HG02642 (cell line): ENCODE data around the gene CENPO.
A peak's percentile ranks its signal among the peaks of the same experiment; 100 is the strongest.
"Not testable (repeated sequence)": the region's sequence is repeated elsewhere in the genome, so short reads cannot be mapped to it uniquely, and the experiment has no call there.

Source experiments
- ATAC-seq: cut with Tn5 transposase; IDR thresholded peaks from one replicate; pipeline ENCODE4 v1.9.1; 2021; ENCODE audit warnings: mild to moderate bottlenecking; ENCODE audit not compliant: unreplicated experiment, poor library complexity

The CENPO gene

DNA sequence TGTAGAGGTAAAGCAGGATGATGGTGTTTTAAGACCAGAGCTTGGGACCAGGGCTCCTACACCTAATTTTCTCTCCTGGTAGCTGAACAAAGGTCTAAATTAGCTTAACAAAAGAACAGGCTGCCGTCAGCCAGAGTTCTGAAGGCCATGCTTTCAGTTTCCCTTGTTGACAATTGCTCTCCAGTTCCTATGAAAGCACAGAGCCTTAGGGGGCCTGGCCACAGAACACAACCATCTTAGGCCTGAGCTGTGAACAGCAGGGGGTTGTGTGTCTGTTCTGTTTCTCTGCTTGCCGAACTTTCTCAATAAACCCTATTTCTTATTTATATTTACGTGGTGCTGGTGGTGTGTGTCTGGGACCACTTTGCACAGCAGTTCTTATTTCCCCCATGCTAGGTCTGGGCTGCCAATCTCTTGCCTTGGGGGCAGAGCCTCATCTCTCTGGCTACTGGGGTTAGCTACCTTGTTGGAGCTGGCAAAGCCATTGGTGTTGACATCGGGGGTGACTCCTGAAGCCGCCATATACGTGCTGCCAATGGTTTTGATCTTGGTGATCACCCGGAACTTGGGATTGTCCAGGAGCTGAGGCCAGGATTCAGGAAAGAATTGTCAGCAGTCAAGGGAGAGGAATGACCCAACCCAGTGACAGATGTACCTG, 29.0 kb downstream of the CENPO start:
- no peak for ATAC-seq

DNA sequence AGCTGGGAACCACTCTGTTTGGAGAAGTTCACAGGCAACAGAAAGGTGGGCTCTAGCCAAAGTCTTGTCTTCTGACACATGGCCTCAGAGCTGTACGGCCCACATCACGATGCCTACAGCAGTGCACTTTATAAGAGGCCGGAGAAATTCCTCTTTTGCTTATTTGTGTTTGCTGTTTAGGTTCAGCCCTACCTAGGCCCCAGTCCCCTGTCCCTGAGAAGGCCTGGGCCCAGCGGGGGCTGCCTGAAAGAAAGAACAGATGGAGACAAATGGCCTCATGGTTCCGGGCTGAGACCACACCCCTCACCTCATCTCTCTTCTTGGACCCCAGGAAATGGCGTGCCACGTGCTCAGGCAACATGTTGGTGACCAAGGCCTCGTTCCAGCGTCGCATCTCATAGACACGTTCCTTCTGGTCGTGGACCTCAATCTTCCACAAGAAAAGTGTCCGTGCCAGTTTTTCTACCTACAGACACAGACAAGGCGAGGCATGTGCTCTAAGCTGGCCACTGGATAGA, 30.9 kb downstream of the CENPO start:
- no peak for ATAC-seq

DNA sequence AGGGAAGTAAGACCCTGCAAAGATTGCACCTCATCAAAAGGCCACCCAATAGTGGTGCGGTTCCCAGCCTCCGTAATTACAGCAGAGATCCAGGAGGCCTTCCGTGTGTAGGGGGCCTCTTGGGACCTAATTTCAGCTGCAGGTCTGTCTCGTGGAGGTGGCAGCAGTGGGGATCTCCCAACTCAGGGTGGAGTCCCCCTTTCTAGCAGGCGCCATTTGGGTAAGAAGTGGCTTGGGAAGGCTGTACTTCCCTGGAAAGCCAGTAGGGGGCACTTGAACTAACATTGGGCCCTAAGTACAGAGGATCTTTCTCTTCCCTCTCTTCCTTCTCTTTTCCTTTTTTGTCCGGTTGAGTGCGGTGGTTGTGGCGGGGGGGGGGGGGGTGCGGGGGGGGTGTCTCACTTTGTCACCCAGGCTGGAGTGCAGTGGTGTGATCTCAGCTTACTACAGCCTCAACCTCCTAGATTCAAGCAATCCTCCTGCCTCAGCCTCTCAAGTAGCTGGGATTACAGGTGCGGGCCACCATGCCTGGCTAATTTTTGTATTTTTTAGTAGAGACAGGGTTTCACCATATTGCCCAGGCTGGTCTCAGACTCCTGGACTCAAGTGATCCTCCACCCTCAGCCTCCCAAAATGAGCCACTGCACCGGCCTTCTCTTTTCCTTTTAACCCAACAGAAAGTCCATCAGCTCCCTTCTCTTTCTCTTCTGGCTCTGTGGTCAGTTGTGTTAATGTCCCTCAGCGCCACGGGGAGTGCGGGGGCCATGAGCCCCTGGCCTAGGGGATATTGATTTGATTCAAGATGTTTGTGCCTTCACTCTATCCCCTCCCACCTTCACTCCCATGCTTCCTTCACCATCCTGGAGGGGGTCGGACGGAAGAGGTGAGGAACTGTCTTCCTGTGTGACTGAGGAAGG, 32.0 kb downstream of the CENPO start:
- ATAC-seq = no peak

DNA sequence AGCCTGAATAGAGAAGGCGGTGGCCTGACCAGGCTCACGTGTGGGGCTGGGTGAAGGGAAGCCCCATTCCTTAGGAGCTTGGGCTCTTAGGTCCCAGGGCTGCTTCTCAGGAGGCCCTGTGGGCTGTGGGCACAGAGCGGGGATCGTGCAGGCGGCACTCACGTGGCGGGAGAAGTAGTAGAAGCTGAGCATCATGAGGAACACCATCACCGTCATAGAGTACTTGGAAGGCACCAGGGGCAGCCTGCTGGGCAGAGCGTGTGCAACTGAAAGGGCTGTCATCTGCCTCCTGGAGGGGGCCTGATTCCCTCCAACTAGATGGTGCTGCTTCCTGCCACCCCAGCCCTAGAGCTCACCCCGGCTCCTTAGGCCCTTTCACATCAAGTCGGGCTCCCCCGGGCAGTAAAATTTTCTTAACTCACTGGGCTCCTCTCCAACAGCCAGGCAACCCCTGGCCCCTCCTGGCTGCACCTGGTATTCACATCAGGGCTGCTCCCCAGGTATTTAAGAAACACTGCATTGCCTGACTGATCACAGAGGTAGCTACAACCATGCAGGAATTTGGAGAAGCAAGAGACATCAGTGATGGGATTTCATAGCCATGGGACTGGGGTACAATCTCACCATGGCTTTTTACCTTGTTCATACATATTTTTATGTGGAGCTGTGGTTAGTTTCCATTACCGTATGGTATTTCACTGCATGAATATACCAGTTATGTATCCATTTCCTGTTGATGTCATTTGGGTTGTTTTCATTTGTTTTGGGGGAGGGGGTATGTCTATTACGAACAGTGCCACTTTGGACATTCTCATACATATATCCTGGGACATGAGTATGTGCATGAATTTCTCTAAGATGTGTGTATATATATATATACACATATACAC, 32.9 kb downstream of the CENPO start:
- ATAC-seq = no peak

DNA sequence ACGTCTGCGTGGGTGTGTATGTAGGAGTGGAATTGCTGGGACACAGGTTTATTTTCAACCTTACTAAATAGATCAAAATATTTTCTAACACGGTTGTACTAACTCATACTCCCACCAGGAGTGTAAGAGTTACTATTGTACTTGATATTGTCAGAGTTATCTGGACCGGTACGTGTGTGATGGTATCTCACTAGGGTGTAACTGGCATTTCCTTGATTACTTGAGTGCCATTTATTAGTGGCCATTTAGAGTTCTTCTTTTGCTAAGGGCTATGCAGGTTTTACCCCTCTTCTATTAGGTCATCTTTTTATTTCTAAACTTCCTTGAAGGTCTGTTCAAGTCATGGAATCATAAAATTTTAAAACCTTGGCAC, 33.5 kb downstream of the CENPO start:
- no peak for ATAC-seq

DNA sequence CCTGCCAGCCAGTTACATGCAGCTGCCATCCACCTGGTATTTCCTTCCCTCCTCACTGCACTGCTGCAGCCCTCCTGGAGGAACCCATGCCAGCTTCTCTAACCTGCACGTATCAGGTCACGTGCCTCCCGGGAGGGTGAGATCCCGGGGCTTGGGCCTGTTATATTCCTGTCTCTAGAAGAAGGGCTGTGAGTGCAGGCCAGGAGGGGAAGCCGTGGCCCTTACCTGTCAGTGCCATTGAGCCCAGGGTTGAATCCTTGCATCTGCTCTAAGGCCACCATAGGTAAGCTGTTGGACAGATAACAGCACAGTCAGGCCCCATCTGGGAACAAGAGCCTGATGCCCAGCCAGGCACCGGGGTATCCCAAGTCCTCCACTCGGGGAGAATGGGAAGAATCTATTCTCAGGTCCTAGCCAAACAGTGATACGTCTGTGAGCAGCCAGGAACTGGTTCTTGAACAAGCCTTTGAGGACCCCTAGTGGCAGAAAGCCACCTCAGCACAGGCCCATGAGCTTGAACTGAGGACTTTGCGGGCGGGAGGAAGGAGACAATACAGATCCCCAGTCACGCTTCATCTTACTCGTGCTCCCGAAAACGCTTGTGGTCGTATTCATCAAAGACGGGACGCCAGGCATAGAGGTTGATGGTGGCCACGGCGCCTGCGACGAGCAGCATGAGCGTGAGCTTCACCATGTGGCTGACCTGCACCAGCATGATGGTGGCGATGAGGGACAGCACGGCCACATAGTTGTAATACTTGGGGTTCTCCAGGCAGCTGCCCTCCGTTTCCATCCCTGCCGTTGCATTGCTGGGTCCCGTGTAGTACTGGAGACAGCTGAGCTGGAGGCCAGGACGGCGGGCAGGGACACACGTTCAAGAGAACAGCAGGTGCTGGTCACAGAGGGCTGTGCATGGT, 34.4 kb downstream of the CENPO start:
- ATAC-seq = peak; percentile 76

DNA sequence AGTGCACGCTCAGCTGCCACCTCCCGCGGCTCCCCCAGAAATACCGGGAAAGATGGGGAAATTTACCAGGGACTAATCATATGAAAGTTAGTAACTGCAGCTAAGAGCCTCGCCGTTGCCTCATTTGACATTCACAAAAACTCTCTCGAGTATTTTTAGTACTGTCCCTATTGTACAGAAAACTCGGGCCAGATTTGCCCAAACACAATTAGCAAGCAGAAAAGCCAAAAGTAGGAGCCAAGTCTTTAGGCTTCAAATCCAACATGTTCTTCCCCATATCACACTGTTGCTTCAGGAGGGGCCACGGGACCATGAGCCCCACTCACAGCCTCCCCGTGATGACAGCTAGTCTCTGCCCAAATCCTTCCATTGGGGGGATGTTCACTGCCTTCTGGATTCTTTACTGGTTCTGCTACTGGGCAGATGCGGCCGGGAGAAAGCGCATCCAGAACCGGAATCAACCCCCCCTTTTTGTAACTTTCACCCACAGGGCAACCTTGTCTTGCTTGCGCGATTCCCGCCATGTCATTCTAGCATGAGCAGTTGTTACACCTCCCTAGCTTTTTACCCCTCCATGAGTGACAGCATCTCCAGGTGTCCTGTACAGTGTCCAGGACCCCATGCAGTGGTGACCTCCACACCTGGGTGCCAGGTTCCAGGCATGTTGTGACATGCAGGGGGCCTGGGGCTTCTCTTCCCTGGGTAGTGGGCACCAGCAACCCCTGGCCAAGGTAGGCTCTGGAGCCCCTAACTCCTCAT, 35.2 kb downstream of the CENPO start:
- no peak for ATAC-seq

DNA sequence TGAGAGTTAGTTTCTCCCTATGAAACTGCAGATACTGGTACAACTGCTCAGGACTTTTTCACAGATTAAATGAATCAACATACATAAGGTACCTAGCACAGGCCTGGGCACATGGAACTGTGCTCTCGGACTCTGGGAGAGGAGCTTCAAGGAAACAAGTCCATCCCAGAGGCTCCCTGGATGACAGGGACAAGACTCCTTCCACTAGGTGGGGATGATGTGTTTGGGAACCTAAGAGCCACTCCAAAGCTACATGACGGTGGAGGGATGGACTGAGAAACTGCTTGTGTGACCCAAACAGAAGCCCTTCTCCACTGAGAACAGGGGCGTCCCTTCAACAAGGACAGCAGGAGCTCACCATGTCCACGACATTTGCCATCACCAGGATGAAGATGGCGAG, 37.1 kb downstream of the CENPO start:
- no peak for ATAC-seq

DNA sequence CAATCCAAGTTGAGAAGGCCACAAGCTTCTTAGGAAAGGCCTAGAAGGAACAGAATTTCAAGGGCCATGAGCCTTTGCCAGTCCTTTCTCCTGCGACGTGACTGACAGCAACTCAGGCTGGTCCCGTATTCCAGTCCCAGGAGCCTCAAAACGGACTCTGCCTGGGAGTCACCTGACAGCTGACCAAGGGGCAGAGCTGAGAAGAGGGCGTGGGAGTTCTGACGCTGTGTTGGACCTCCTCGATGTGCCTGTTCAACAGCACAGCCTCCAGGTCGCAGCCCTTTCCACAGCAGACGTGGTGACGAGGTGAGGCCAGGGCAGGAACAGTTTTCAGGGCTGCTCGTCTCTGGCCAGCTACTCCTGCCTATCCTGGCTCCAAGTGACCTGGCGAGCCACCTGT, 37.6 kb downstream of the CENPO start:
- ATAC-seq = no peak

DNA sequence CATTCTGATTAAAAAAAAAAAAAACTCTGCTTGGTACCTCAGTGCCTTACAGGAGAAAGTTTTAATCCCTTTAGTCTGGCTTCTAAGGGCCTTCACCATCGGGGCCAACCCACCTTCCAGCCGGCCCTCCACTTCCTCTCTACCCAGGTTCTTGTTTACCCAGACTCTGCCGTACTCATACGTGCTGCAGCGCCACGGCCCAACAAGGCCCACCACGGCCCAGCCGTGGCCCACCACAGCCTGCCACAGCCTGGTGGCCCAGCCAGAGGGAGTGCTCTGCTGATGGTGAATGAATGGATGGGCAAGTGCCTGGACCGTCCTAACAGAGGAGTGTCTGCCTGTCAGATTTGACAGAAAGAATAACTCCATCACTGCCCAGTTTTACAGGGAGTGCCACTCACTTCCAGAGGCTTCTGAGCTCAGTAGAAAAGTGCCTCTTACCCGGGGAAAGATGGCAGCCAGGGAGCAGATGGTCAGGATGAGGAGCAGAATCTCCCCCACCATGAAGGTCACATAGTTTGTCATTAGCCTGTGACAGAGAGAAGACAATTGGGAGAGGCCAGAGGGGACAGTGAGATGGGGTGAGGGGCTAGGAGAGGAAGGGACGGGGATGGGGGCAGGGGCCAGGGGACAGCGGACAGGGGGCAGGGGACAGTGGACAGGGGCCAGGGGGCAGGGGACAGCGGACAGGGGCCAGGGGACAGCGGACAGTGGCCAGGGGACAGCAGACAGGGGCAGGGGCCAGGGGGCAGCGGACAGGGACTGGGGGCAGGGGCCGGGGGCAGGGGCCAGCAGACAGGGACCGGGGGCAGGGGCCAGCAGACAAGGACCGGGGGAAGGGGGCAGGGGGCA, 38.2 kb downstream of the CENPO start:
- no peak for ATAC-seq

DNA sequence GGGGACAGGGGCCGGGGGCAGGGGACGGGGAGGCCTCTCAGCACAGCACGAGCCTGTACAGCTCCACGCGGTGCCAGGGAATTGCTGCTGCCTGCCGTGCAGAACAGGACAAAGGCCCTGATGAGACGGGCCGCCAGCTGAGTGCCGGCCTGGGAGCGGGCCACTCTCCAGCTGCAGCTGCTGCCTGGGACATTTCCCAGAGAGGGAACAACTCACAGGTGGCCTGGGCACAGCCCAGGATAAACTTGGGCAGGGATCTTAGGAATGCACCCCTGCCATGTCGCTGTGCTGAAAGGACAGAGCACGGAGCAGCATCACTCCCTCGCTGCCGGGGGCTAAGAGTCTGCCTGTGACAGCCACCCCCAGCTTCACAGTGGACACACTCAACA, 38.8 kb downstream of the CENPO start:
- ATAC-seq = no peak

DNA sequence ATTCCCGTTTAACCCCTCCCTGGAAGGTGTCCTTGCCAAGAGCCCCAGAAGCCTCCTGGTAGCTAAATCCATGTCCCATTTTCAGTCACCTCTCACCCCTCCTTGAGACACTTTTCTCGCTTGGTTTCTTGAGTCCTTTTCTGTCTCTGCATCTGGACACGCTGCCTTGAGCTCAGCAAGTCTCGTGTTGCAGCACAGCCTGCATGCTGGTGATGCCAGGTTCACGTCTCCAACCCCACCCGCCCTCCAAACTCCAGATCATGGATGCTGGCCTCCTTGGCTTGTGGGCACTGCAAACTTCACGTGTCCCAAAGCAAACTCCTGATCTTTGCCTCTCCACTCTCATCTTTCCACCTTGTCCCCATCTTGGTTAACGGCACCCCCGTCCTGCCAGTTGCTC, 39.3 kb downstream of the CENPO start:
- no peak for ATAC-seq

DNA sequence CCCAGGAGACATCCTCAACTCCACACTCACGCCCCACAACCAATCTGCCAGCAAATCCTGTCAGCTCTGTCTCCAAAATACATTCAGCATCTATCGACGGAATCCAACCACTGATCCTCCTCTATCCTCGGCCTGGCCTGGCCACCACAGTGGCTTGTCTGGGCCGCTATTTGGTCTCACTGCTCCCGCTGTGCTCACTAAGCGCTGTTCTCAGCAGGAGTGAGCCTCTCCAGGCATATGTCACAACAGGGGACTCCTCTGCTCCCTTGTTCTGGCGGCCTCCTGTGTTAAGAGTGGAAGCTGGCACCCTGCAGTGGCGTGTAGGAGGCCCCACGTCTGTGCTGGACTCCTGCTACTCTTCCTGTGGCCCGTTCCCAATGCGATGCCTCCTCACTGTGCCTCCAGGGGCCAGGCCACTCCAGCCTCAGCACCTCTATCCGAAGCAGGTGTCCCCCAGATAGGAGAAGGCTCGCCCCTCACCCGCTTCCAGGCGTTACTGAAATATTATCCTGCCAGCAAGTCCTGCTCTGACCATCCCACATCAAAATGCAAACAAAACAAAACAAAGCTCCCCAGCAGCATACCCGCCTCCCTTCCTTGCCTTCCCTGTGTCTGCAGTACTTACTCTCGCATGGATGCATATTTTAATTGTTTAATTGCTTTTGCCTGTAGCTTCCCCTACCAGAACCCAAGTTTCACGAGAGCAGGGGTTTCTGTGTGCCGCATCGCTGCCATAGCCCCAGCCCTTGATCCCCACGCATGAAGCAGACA, 39.9 kb downstream of the CENPO start:
- ATAC-seq = no peak

DNA sequence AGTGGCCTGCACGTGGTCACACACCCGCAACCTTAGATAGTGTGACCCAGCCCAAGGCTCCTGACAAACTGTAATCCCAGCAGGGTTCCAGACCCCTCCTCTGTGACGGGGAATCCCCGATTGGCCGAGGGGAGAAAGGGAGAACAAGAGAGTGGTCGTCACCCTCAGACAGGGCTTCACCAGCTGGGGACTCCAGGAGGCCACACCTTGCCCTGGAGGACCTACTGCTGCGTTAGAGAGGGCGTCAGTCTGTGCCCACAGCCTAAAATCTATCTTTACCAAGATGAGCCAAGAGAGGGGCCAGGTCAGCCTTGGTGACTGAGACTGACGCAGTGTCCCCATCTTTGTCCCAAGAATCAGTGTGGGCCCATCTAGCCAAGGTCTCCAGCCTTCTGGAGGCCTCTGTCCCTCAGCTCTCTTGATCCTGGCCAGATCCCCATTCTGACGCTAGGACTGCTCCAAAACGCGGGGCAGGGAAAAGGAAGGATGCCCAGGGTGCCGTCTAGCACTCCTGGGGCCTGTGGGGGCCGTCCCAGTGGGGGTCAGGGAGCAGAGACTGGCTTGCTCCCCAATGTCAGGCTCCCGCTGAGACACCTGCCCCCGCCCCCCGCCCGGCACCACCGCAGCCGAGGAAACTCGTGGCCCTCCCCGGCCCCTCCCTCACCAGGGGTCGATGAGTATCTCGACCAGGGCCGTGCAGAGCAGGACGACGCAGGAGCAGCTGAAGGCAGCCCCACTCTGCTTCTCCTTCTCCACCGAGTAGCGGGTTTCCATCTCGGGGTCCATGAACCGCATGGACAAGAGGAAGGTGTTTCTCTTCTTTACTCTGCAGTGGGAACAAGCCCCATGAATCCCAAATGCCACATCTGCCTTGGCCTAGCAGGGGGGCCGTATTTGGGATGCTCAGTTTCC, 40.9 kb downstream of the CENPO start:
- ATAC-seq = no peak

DNA sequence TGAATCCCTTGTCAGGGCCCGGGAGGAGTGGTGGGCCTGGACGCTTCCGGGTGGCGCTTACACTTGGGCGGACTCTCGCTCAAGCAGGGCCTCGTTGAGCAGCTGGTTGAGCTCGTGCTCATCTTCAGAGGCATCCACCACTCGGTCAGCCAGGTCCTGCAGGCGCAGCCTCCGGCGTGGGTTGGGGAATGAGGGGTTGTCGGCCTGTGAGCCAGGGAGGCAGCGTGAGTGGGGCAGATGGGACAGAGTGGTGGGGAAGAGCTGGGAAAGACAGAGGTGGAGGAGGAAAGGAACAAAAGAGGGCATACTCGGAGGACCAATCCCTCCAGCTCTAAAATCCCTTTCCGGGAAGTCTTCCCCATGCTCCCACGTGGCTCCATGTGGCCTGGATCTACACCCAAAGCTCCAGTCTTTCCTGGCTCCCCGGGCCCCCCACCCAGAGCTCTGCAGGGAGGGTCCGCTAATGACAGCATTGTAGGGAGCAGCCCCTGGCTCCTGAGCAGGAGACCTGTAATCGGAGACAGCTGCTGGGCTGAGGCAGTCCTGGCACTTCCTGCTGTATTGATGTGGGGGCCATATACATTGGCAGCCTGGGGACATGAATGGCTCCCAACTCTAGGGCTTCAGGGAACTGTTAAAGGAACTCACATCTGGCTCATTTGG, 41.6 kb downstream of the CENPO start:
- no peak for ATAC-seq

DNA sequence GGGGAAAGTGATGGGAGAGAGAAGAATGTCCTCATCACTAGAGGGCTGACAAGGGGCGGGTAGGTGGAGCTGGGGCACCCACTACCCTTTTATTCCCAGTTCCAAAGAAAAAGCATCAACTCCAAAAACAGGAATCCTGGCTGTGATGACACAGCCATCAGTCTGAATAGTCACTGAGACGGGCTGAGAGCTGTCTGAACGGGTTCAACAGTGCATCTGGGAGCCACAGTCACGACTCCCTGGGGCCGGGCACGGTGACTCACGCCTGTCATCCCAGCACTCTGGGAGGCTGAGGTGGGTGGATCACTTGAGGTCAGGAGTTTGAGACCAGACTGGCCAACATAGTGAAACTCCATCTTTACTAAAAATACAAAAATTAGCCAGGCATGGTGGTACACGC, 42.2 kb downstream of the CENPO start:
- ATAC-seq = not testable (repeated sequence)
